HG03066 (cell line): ENCODE measurements around the gene CSRP1.
"Not testable (repeated sequence)": the region's sequence is repeated elsewhere in the genome, so short reads cannot be mapped to it uniquely, and the experiment has no call there.

Experiments
- ATAC-seq: cut with Tn5 transposase; IDR thresholded peaks from one replicate; pipeline ENCODE4 v1.9.1; 2021; ENCODE audit warnings: low read depth; ENCODE audit not compliant: unreplicated experiment

Gene CSRP1

DNA sequence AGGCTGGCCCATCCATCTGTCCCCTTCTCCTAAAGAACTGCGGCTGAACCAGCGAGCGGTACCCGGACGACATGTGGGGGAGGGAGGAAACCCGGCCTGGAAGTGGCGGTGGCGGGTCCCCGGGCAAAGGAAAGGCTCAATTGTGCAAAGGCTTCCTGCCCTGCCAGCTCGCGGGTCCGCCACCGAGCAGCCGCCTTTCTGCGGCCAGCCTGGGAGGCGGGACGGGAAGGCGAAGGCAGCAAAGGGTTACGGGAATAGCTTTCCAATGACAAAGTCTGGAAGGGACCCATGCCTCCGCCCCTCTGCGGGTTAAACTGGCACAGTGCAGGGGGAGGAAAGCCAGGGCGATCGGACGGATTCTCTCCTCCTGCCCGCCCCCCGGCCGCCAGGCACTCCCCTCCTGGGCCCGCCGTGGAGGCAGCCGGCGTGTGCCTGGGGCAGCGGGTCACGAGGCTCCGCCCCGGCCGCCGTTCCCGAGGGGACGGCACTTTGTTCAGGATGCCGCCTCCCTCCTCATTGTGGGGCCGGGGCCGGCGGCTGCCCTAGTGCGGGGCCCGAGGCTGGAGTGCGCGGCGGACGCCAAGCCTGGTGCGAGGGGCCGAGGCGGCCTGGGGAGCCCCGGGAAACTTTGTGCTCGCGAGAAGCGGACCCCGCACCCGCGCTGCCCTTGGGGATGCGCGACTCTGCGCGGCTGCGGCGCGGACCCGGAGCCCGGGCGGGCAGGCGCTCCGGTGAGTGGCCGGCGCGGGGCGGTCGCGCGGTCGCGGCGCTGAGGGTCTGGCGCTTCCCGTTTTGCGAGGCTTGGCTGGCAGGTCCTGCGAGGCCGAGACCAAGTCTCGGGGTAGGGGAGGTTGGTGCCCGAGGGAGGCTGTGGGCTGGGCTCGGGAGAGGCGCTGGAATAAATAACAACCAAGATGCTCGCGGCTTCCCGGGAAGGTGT lies 32.0 kb upstream of the CSRP1 start, which contains the start of gene NAV1:
Gene NAV1 (plus strand): TSS at position 516 of the 940 bp plus-strand sequence. CDS start 83,758 bp downstream, outside the sequence.
- no peak for ATAC-seq

DNA sequence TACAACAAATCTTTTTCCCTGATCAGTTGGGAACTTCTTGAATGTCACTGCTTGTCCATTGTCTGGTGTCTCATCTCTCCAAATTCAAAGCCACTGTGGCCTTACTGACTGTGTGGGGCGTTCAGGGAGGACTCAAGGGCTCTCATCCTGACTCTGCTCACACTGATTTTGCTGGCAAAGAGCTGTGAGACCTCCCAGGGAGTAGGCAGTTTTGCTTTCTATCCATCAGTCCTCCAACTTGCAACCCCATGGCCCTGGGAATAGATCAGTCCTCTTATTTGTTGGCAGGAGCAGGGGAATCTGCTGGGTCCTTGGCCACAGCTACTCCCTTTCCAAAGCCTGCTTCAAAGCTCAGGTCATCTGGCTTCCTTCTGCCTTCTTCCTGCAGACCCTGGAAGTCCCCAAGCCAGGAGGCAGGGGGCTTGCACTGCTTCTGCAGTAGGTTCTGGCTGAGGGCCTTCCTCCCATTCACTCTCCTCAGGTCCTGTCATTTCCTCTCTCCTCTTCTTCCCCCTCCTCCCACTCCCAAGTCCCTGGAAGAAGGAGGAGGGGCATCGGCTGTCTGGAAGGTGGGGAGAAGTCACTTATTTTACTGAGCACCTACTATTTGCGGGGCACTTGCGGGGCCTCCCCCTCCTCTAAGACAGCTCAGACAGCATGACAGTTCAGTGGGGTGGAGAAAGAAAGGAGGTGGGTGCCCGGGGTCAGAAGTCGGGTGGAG lies 31.1 kb upstream of the CSRP1 start:
- ATAC-seq, result no peak

DNA sequence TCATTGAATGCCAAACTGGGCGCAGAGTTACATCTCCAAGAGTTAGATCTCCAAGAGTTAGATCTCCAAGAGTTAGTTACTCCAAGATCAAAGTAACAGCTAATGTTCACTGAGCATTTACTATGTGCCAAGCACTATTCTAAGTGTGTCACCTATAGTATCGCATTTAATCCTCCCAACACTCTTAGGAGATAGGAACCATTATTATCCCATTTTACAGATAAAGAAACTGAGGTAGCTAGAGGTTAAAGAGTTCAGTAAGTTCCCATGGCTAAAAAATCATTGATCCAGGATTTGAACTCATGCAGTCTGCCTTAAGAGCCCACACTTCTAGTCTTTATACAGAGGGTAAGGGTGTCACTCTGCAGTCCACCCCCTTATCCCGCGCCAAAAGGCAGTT lies 30.5 kb upstream of the CSRP1 start:
- no peak for ATAC-seq

DNA sequence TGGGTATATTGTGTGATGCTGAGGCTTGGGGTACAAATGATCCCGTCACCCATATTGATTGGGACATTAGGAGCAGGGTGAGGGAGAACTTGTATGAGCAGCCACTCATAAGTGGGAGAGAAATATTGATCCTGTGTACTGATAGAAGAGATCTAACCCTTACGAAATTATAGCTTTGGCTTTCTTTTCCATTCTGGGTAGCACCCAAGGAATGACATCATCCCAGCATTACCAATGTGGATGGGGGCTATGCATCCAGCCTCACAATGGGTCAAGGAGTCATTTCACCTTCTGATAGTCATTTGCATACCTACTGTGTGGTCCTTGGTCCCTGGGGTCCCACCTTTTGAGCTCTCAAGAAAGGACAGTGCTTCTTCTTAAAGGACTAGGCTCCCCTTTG lies 30.1 kb upstream of the CSRP1 start:
- ATAC-seq, result no peak

DNA sequence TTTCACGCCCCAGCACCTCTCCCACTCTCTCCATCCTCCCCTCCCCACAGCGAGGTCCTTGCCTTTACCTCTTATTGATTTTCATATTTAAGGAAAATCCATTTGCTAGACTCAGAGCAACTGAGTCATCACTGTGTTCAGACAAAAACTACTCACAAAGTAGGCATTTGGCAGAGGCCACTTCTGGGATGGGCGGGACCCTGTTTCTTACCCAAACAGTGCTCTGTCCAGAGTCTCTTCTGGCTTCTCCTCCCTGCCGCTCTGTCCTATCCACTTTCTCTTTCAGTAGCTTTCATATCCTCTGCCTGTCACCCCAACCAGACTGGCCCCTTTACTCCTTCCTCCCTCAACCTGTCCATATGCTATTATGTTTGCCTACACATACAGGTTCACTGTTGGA lies 29.6 kb upstream of the CSRP1 start:
- no peak for ATAC-seq

DNA sequence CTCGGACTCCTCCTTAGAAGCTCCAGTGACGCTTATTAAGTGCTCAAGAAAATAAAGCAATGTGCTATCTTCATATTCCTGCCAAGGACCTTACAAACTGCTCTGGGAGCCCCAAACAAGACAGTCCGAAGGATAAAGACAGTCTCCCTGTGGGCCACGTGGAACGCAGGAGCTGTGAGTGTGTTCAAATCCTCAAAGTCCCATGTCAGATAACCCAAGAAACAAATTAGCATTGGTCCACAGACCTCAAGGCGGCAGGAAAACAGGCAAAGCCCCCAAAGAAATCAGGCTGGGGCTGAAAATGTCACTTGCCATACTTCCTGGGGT lies 29.0 kb upstream of the CSRP1 start:
- ATAC-seq, result no peak

DNA sequence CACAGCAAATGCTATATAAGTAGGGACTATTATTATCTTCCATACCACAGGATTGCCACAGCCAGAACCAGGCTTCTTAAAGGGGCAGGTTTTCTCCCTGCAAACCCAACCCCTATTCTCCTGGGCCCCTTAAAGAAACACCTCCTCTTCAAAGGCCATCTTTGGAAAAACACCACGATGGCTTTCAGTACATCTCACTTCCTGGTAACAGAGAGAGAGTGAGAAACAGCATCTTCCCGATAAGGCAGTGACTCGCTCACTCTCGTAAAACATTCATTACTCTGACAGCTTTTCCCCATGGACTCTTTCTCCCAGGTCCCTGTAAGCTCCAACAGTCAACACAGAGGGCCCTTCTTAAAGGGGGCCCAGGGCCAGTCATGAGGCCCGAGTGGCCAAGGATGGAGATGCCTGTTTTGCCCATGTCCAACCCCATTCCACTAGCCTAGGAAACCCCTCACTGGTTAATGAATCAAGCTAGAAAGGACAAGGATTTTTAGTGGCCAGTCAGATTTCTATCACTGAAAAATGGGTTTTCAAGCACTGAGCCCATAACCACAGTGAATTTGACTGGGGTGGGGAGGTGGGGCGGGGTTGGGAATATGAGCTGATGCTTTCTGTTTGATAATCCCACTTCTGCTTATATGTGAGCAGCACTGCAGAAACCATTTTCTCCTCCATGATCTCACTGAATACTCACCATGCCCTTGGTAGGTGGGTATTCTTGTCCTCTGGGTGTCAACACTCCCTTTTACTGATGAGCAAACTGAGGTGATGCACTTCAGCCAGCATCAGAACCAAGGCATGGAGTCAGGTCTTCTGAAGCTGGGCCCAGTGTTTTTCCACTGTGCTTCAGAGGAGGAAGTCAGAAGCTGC lies 28.4 kb upstream of the CSRP1 start:
- ATAC-seq, result no peak

DNA sequence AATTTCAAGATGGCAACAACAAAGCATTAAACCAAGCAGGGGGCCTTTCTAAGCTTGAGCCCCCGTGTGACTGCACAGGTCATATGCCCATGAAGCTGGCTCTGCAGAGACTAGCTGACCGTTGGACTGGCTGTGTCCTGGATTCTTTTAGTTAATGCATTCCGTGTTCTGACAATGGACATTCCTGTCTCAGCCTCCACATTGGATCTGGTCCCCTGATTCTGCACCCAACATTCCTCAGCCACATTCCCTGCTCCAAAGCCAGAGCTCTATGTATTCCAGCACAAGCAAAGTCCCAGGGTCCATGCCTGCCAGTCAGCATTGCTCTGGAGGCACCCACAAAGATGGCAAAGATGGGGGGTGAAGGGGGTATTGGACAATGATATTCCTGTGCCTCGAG lies 26.9 kb upstream of the CSRP1 start:
- ATAC-seq, result no peak

DNA sequence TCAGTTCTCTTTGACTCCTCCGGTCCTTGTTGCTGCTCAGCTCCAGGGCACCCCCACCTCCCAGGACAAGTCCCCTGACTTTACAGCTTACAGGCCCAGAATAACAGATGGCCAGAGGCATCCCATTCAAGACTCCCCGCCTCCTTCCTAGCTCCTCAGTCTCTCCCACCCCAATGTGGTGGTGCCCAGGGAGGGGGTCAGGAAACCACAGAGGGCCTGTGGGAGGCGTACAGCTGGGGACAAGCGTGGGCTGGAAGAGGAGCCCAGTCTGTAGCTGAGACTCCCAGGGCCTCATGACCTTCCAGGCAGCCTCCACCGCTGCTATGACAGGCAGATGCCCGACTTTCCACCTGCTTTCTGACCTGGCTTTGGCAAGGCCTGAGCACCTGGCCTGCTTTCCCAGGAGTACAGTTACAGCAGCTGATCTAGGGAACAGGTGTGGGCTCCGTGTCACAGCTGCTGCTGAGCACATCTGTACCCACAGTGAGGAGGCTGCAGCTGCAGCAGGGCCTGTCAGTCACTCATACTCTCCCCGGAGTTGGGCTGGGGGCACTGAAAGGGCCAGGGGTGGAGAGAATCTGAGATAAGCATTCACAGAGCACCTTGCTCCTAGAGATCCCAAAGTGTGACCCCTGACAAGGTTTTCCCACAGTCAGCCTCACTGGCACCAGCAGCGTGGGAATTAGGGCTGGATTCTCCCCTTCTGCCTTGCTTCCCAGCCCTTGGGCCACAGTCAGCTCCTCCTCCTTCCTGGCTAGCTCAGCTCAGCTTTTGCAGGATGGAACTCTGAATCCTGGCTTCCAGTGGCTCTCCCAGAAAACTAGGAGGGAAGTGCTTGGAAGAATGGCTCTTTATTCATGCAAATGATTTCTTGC lies 24.9 kb upstream of the CSRP1 start:
- no peak for ATAC-seq

DNA sequence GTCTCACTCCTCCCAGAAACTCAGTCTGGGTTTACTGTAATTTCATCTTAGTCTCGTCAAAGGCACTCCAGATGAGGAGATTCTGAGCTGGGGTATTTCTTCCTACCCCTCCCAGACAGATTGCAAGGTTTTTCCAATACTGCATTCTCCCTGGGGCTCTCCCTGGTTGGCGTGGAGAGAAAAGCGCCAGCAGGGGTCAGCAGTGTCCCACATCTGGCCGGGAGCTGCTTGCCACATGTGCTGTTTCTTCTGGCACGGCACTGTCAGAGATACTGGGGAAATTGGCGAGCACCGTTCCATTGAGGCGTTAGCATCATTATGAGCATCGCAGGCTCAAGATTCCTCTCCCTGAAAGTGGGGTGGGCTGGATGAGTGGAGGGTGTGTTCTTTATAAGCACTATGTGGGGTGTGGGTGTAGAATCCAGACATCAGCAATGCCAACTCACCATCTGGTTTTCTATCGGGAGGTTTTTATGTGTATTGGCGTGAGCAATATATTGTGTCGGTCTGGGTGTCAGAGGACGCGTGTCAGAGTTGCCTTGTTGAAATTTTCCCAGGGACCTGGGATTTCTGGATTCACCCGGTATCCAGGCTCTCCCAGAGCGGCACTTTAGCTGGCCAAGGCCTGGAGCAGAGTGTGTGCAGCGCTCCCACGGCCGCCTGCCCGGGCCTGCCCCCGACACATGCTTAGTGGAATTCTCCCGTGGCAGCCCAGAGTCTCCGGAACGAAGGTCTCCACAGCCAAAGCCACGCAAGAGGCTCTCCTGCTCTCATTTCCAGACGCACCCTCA lies 24.0 kb upstream of the CSRP1 start:
- ATAC-seq, result no peak

DNA sequence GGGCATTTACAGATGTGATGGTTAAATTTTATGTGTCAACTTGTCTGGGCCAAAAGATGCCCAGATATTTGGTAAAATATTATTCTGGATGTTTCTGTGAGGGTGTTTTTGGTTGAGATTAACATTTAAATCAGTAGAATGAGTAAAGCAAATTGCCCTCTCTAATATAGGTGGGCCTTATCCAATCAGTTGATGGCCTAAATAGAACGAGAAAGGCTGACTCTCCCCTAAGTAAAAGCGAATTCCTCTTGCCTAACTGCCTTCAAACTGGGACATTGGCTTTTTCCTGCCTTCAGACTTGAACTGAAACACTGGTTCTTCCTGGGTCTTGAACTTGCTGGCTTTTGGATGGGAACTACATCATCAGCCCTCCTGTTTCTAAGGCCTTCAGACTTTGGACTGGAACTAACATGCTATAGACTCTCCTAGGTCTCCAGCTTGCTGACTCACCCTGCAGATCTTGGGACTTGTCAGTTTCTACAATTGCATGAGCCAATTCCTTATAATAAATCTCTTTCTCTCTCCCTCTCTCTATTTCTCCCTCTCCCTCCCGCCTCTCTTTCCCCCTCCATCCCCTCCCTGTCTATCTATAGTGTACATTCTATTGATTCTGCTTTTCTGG lies 21.8 kb upstream of the CSRP1 start:
- no peak for ATAC-seq

DNA sequence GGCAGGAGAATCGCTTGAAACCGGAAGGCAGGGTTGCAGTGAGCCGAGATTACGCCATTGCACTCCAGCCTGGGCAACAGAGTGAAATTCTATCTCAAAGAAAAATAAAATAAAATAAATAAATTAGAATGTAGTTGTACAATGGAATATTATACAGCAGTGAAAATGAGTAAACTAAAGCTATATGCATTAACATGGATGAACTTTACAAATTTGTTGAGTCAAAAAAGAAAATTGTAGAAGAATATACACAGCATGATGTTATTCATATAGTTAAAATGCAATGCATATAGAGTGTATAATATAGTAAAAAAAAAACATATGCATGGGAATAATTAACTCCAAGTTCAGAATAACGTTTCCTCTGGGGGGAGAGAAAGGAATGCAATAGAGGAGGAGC lies 21.0 kb upstream of the CSRP1 start:
- ATAC-seq, result no peak

DNA sequence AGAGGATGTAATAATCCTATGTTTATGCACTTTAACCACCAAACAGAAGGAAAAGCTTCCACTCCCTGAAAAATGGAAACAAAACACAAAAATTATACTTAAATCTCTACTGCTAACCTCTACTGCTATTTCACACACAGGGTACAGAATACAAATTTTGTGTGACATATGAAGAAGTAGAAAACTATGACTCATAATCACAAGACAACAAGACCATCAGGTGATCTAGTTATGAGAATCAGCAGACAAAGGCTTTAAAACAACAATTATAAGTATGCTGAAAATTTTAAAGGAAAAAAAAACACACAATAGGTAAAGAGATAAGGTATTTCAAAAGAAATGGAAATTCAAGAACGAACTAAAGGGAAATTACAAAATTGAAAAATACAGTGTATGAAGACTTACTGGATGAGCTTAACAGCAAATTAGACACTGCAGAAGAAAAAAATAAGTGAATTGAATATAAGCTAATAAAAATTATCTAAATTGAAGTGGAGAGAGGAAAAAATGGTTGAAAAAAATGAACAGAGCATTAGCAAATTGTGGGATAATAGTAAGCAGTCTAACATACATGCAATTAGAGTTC lies 18.4 kb upstream of the CSRP1 start:
- no peak for ATAC-seq

DNA sequence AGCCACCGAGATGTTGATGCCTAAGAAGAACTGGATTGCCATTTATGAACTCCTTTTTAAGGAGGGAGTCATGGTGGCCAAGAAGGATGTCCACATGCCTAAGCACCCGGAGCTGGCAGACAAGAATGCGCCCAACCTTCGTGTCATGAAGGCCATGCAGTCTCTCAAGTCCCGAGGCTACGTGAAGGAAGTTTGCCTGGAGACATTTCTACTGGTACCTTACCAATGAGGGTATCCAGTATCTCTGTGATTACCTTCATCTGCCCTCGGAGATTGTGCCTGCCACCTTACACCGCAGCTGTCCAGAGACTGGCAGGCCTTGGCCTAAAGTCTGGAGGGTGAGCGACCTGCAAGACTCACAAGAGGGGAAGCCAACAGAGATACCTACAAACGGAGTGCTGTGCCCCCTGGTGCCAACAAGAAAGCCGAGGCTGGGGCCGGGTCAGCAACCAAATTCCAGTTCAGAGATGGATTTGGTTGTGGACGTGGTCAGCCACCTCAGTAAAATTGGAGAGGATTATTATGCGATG lies 13.2 kb upstream of the CSRP1 start:
- not testable (repeated sequence) for ATAC-seq

DNA sequence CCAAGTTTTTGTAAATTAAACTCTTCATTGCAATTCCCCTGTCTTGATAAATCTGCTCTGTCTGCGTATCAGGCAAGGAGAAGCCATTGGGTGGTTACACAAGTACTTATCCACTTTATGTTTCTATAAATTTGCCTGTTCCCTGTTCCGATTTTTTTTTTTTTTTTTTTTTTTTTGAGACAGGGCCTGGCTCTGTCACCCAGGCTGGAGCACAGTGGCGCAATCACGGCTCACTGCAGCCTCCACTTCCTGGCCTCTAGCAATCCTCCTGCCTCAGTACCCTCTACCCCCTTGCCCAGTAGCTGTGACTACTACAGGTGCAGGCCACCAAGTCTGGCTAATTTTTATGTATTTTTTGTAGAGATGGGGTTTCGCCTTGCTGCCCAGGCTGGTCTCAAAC lies 11.1 kb upstream of the CSRP1 start:
- no peak for ATAC-seq

DNA sequence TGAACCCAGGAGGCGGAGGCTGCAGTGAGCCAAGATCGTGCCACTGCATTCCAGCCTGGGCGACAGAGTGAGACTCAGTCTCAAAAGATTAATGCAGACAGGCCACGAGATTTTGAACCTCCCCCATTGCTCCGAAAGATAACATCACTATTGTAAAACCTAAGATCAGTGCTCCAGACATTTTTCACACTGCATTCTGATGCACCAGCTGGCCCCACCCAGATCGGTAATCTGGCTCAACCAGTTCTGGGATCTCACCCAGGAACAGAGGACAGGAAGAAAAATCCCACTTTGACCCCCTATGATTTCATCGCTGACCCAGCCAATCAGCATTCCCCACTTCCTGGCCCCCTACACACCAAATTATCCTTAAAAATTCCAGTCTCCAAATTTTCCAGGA lies 10.7 kb upstream of the CSRP1 start:
- ATAC-seq, result no peak

DNA sequence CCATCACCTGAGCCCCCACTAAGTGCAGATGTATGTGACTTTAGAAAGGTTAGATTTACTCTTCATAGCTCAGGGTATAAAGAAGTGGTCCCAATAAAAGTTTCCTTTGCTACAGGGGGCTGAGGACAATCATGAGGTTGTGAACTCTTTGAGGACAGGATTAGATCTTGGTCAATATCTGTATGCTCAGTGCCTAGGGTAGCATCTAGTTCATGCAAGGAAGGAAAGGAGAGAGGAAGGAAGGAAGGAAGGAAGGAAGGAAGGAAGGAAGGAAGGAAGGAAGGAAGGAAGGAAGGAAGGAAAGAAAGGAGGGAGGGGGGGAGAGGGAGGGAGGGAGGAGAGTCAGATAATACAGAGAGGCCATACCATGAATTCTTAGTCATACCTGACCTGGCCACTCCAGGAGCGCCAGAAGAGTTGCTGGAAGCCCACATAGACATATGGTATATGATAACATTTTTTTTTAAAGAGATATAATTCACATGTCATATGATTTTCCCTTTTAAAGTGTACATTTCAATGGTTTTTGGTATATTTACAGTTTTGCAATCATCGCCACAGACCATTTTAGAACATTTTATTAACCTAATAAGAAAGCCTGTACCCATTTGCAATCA lies 9.7 kb upstream of the CSRP1 start:
- no peak for ATAC-seq

DNA sequence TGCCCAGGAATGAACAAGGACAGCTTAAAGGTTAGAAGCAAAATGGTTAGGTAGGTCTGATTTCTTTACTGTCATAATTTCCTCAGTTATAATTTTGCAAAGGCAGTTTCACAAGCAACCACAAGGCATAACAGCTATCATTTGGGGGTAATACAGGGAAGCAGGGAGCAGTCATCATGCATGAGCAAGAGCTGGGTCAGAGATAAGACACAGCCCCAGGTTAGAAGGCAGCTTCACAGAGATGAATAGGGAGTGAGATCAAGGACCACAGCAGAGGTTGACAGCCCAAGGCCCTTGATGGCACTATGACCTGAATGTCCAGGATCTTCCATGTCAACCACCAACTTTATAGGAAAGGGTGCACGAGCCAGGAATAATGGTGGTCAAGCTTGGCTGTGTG lies 9.0 kb upstream of the CSRP1 start:
- no peak for ATAC-seq
